H9 (cell line): Measurements from ENCODE around the gene ZMAT5. TPM values are rescaled to one million over a fixed set of nuclear protein-coding genes. Genes with fewer than 3 reads are reported as not detected.

Experiments used
- DNase-seq: peaks from one replicate; pipeline ENCODE4 v3.0.0-alpha.2; 2017
- H2AFZ ChIP-seq: one replicate; pipeline ENCODE4 v1.6.1; 2013; ENCODE audit warnings: mild to moderate bottlenecking, low read length, control low read depth, moderate library complexity
- H2AK5ac ChIP-seq: 2 replicates; pipeline ENCODE4 v1.6.1; 2013; ENCODE audit warnings: low read length, control low read depth, mixed read lengths; ENCODE audit not compliant: insufficient read length
- H2BK120ac ChIP-seq: one replicate; pipeline ENCODE4 v1.6.1; 2013; ENCODE audit warnings: low read depth, mild to moderate bottlenecking, low read length, control low read depth, inconsistent platforms; ENCODE audit not compliant: poor library complexity, severe bottlenecking
- H2BK12ac ChIP-seq: 2 replicates; pipeline ENCODE4 v1.6.1; 2013; ENCODE audit warnings: low read length, control low read depth, mixed read lengths, low read depth; ENCODE audit not compliant: insufficient read length
- H2BK15ac ChIP-seq: 2 replicates; pipeline ENCODE4 v1.6.1; 2013; ENCODE audit warnings: low read depth, low read length, control low read depth
- H2BK20ac ChIP-seq: one replicate; pipeline ENCODE4 v1.6.1; 2013; ENCODE audit warnings: low read depth, mild to moderate bottlenecking, low read length, control low read depth, inconsistent platforms; ENCODE audit not compliant: poor library complexity, severe bottlenecking
- H2BK5ac ChIP-seq: 2 replicates; pipeline ENCODE4 v1.6.1; 2013; ENCODE audit warnings: low read length, control low read depth, mixed read lengths; ENCODE audit not compliant: insufficient read length
- H3K14ac ChIP-seq: 2 replicates; pipeline ENCODE4 v1.6.1; 2013; ENCODE audit warnings: low read length, control low read depth; ENCODE audit not compliant: insufficient read depth
- H3K18ac ChIP-seq: 2 replicates; pipeline ENCODE4 v1.6.1; 2013; ENCODE audit warnings: low read depth, mild to moderate bottlenecking, mixed read lengths, low read length, control low read depth; ENCODE audit not compliant: insufficient read length
- H3K23ac ChIP-seq: 2 replicates; pipeline ENCODE4 v1.6.1; 2013; ENCODE audit warnings: low read length, control low read depth, mixed read lengths, low read depth; ENCODE audit not compliant: insufficient read length
- H3K23me2 ChIP-seq: 2 replicates; pipeline ENCODE4 v1.6.1; 2013; ENCODE audit warnings: low read depth, mild to moderate bottlenecking, mixed read lengths, low read length, control low read depth; ENCODE audit not compliant: insufficient read length, poor library complexity, severe bottlenecking
- H3K27ac ChIP-seq: 2 replicates; pipeline ENCODE4 v1.5.1; 2013; ENCODE audit warnings: low read length, control low read depth, mixed read lengths, low read depth; ENCODE audit not compliant: insufficient read length
- H3K27me3 ChIP-seq: 2 replicates; pipeline ENCODE4 v1.6.1; 2013; ENCODE audit warnings: low read length, control low read depth, inconsistent platforms; ENCODE audit not compliant: insufficient read depth
- H3K4ac ChIP-seq: 2 replicates; pipeline ENCODE4 v1.6.1; 2013; ENCODE audit warnings: low read depth, mild to moderate bottlenecking, control low read depth, inconsistent platforms, low read length, moderate library complexity
- H3K4me1 ChIP-seq: 2 replicates; pipeline ENCODE4 v1.6.1; 2013; ENCODE audit warnings: low read length, control low read depth, inconsistent platforms; ENCODE audit not compliant: insufficient read depth
- H3K4me2 ChIP-seq: 2 replicates; pipeline ENCODE4 v1.6.1; 2013; ENCODE audit warnings: low read length, control low read depth, mixed read lengths; ENCODE audit not compliant: insufficient read length, insufficient read depth
- H3K56ac ChIP-seq: 2 replicates; pipeline ENCODE4 v1.6.1; 2013; ENCODE audit warnings: low read depth, mild to moderate bottlenecking, mixed read lengths, low read length, control low read depth; ENCODE audit not compliant: insufficient read length
- H3K79me1 ChIP-seq: 2 replicates; pipeline ENCODE4 v1.6.1; 2013; ENCODE audit warnings: low read depth, mild to moderate bottlenecking, moderate library complexity, low read length, control low read depth, inconsistent platforms; ENCODE audit not compliant: insufficient read depth, poor library complexity, severe bottlenecking
- H3K79me2 ChIP-seq: 2 replicates; pipeline ENCODE4 v1.6.1; 2013; ENCODE audit warnings: low read length, control low read depth, inconsistent platforms; ENCODE audit not compliant: insufficient read depth
- H3K9ac ChIP-seq: 2 replicates; pipeline ENCODE4 v1.6.1; 2013; ENCODE audit warnings: low read length, control low read depth, mixed read lengths; ENCODE audit not compliant: insufficient read length; ENCODE audit errors: extremely low read depth
- H3K9me3 ChIP-seq: one replicate; pipeline ENCODE4 v1.6.1; 2013; ENCODE audit warnings: low read depth, low read length, inconsistent platforms; ENCODE audit not compliant: control insufficient read depth
- H3T11ph ChIP-seq: one replicate; pipeline ENCODE4 v1.6.1; 2013; ENCODE audit warnings: mild to moderate bottlenecking, low read length, control low read depth, inconsistent platforms
- H4K20me1 ChIP-seq: one replicate; pipeline ENCODE4 v1.6.1; 2013; ENCODE audit not compliant: control insufficient read depth, insufficient read length, insufficient read depth
- H4K5ac ChIP-seq: 2 replicates; pipeline ENCODE4 v1.6.1; 2013; ENCODE audit warnings: low read depth, mild to moderate bottlenecking, mixed read lengths, low read length, control low read depth; ENCODE audit not compliant: insufficient read length
- H4K8ac ChIP-seq: replicated peaks from 2 replicates; pipeline ENCODE4 v1.6.1; 2013; ENCODE audit warnings: low read length, control low read depth, mixed read lengths, low read depth; ENCODE audit not compliant: insufficient read length
- H4K91ac ChIP-seq: 2 replicates; pipeline ENCODE4 v1.6.1; 2013; ENCODE audit warnings: low read depth, mild to moderate bottlenecking, moderate library complexity, mixed read lengths, low read length, control low read depth; ENCODE audit not compliant: insufficient read length
- H3K27ac Mint-ChIP-seq, 3 experiments: 2 replicates in 2 of 3; 3 replicates in 1 of 3; pipeline ENCODE4 v1.8.0; 2020 to 2021; ENCODE audit warnings: mixed read lengths in 3 of 3, mild to moderate bottlenecking in 1 of 3, moderate library complexity in 1 of 3
- H3K27me3 Mint-ChIP-seq: 2 replicates; pipeline ENCODE4 v1.8.0; 2021; ENCODE audit warnings: low read depth, mild to moderate bottlenecking, moderate library complexity, mixed read lengths
- H3K36me3 Mint-ChIP-seq, 3 experiments: 2 replicates in 2 of 3; 3 replicates in 1 of 3; pipeline ENCODE4 v1.8.0; 2020 to 2021; ENCODE audit warnings: low read depth in 3 of 3, mixed read lengths in 3 of 3; ENCODE audit not compliant: insufficient read depth in 1 of 3
- H3K4me1 Mint-ChIP-seq, 2 experiments: 2 replicates each; pipeline ENCODE4 v1.8.0; 2020; ENCODE audit warnings: mixed read lengths in 2 of 2
- H3K4me3 Mint-ChIP-seq, 2 experiments: 2 replicates in 1 of 2; 3 replicates in 1 of 2; pipeline ENCODE4 v1.8.0; 2020 to 2021; ENCODE audit warnings: mild to moderate bottlenecking in 2 of 2, mixed read lengths in 2 of 2, moderate library complexity in 1 of 2
- H3K9me3 Mint-ChIP-seq, 2 experiments: 2 replicates in 1 of 2; 3 replicates in 1 of 2; pipeline ENCODE4 v1.8.0; 2020; ENCODE audit warnings: mild to moderate bottlenecking in 2 of 2, mixed read lengths in 2 of 2, moderate library complexity in 1 of 2
- CTCF ChIP-seq: fragments of 200-600 bp; sonication (generic); conservative IDR thresholded peaks from 3 replicates; pipeline ENCODE4 v1.8.0; 2021; ENCODE audit warnings: antibody characterized with exemption, mild to moderate bottlenecking
- WGBS: extraction: QIAGEN DNeasy Blood & Tissue Kit; methylation state at CpG from one replicate; pipeline ENCODE4 v1.1.7; 2013; ENCODE audit warnings: missing lambda C conversion rate, low lambda C conversion rate, mixed read lengths; ENCODE audit not compliant: insufficient read length; ENCODE audit errors: extremely low coverage; 5-methylcytosine and 5-hydroxymethylcytosine counted together
- total RNA-seq: library from RNA; stranded (reverse); gene quantifications from 2 replicates; pipeline ENCODE4 v1.2.1, GENCODE V29; 2021

Gene ZMAT5
- total RNA-seq, 1 experiment from 2014 or later, result 13.9 TPM

- H3K4me1 ChIP-seq, result no peaks in the 10 kb centered on the region
- H4K5ac ChIP-seq, result no peak overlapping the region
- no peaks in the 10 kb centered on the region for H3K79me2 ChIP-seq
- no peak overlapping the region for H3T11ph ChIP-seq
- no peak overlapping the region for H3K4ac ChIP-seq
- H3K27me3 ChIP-seq, result no peaks in the 10 kb centered on the region
- no peak overlapping the region for H2AK5ac ChIP-seq
- no peak overlapping the region for H2BK120ac ChIP-seq
- H3K79me1 ChIP-seq, result no peaks in the 10 kb centered on the region
- no peak overlapping the region for H2BK12ac ChIP-seq
- peaks cover 4% of the 10 kb centered on the region for H3K23me2 ChIP-seq
- WGBS, result no CpG with 5 or more reads among the region's 17 CpGs
- no peak overlapping the region for H3K14ac ChIP-seq
- H2BK5ac ChIP-seq, result no peak overlapping the region
- H2AFZ ChIP-seq, result no peak overlapping the region
- Mint-ChIP-seq H3K36me3 (peaks cover 0 to 5% (median 5%) of the 10 kb centered on the region in 3 experiments; a peak in 3 of 7 replicates), H3K27me3 (no peaks in the 10 kb centered on the region), H3K4me3 (no peak overlapping the region), H3K9me3 (peaks cover 3% of the 10 kb centered on the region in 2 experiments; a peak in 3 of 5 replicates), H3K27ac (no peak overlapping the region), H3K4me1 (peaks cover 12 to 14% of the 10 kb centered on the region in 2 experiments)
- TF ChIP-seq CTCF, result no peak
- DNase-seq, result no peak
- H3K56ac ChIP-seq, result no peak overlapping the region
- H3K23ac ChIP-seq, result no peak overlapping the region
- H3K9me3 ChIP-seq, result no peaks in the 10 kb centered on the region
- no peak overlapping the region for H2BK20ac ChIP-seq
- no peaks in the 10 kb centered on the region for H4K20me1 ChIP-seq
- H3K18ac ChIP-seq, result no peak overlapping the region
- H3K27ac ChIP-seq, result no peak overlapping the region
- no peak overlapping the region for H2BK15ac ChIP-seq
- no peak overlapping the region for H4K8ac ChIP-seq
- no peak overlapping the region for H4K91ac ChIP-seq
- H3K9ac ChIP-seq, result no peak overlapping the region
- H3K4me2 ChIP-seq, result no peak overlapping the region
These were observed 27.4 kb downstream of the ZMAT5 start for GRCh38 chr22:29739346-29739875.
